Keratinocyte (primary cell): Measurements from ENCODE around the gene SERP2. TPM values are rescaled to one million over a fixed set of nuclear protein-coding genes. Genes with fewer than 3 reads are reported as not detected.

Source experiments
- DNase-seq: peaks from one replicate; pipeline ENCODE4 v3.0.0-alpha.2; 2011; ENCODE audit warnings: low read depth, missing footprints, low spot score
- FAIRE-seq: peaks from 2 replicates; lab custom pipeline; 2011; peaks lifted over from hg19 to GRCh38; lab: Jason Lieb, UNC
- H2AFZ ChIP-seq: 2 replicates; pipeline ENCODE4 v1.6.0; 2012; ENCODE audit warnings: low read length, control low read depth, inconsistent platforms; ENCODE audit not compliant: control insufficient read depth
- H3K27ac ChIP-seq: 2 replicates; pipeline ENCODE4 v1.5.1; 2011; ENCODE audit warnings: low read length; ENCODE audit not compliant: control insufficient read depth, insufficient read depth
- H3K27me3 ChIP-seq: 3 replicates; pipeline ENCODE4 v1.6.0; 2011; ENCODE audit warnings: low read length; ENCODE audit not compliant: control insufficient read depth, insufficient read depth; ENCODE audit errors: extremely low read depth
- H3K36me3 ChIP-seq, 2 experiments: 2 replicates in 1 of 2; 3 replicates in 1 of 2; pipeline ENCODE4 v1.5.1; 2011; ENCODE audit warnings: low read length in 2 of 2, mild to moderate bottlenecking in 1 of 2; ENCODE audit not compliant: control insufficient read depth in 2 of 2, insufficient read depth in 2 of 2; ENCODE audit errors: extremely low read depth in 1 of 2
- H3K4me1 ChIP-seq: 3 replicates; pipeline ENCODE4 v1.5.1; 2011; ENCODE audit warnings: low read length; ENCODE audit not compliant: control insufficient read depth, insufficient read depth; ENCODE audit errors: extremely low read depth
- H3K4me2 ChIP-seq: 3 replicates; pipeline ENCODE4 v1.6.0; 2011; ENCODE audit warnings: low read depth, low read length; ENCODE audit not compliant: control insufficient read depth, insufficient read depth; ENCODE audit errors: extremely low read depth
- H3K4me3 ChIP-seq, 3 experiments: fragments of 200-600 bp in 1 of 3; sonication (generic) in 1 of 3; 2 replicates in 2 of 3; 3 replicates in 1 of 3; pipeline ENCODE4 v1.5.1; 2011 to 2016; ENCODE audit warnings: low read length in 3 of 3, mild to moderate bottlenecking in 3 of 3, control low read depth in 2 of 3, inconsistent platforms in 1 of 3, low read depth in 1 of 3, mixed read lengths in 1 of 3, mixed run types in 1 of 3, moderate library complexity in 1 of 3; ENCODE audit not compliant: control insufficient read depth in 2 of 3, insufficient read depth in 2 of 3; ENCODE audit errors: extremely low read depth in 1 of 3
- H3K79me2 ChIP-seq: 2 replicates; pipeline ENCODE4 v1.6.0; 2012; ENCODE audit warnings: low read length; ENCODE audit not compliant: control insufficient read depth, insufficient read depth
- H3K9ac ChIP-seq: 3 replicates; pipeline ENCODE4 v1.6.0; 2011; ENCODE audit warnings: low read length; ENCODE audit not compliant: control insufficient read depth, insufficient read depth; ENCODE audit errors: extremely low read depth
- H3K9me1 ChIP-seq: 3 replicates; pipeline ENCODE4 v1.6.0; 2011; ENCODE audit warnings: low read length; ENCODE audit not compliant: control insufficient read depth, insufficient read depth; ENCODE audit errors: extremely low read depth
- H3K9me3 ChIP-seq: 2 replicates; pipeline ENCODE4 v1.5.1; 2012; ENCODE audit warnings: low read depth, low read length; ENCODE audit not compliant: control insufficient read depth
- H4K20me1 ChIP-seq: 3 replicates; pipeline ENCODE4 v1.6.0; 2011; ENCODE audit warnings: low read length; ENCODE audit not compliant: control insufficient read depth, insufficient read depth; ENCODE audit errors: extremely low read depth
- CTCF ChIP-seq, 3 experiments: IDR thresholded peaks in 1 of 3; conservative IDR thresholded peaks in 1 of 3; optimal IDR thresholded peaks in 1 of 3; 2 replicates in 2 of 3; 3 replicates in 1 of 3; pipeline versions ENCODE3 to v1.5.1; 2011; ENCODE audit warnings: low read length in 3 of 3, mild to moderate bottlenecking in 3 of 3, moderate library complexity in 2 of 3, control low read depth in 1 of 3, inconsistent platforms in 1 of 3; ENCODE audit not compliant: insufficient read depth in 2 of 3; ENCODE audit errors: extremely low read depth in 1 of 3
- EZH2 ChIP-seq: IDR thresholded peaks from one replicate; pipeline ENCODE4 v1.6.1; 2012; ENCODE audit warnings: inconsistent platforms, mild to moderate bottlenecking, low read length, moderate library complexity
- dilution Hi-C: fragments of 300-500 bp; cut with MboI; formaldehyde crosslinking; loops from one replicate; pipeline ENCODE4 v1.7.0; 2020; ENCODE audit warnings: low sequenced_read_pairs; ENCODE audit not compliant: extremely low pct_ligation_motif_present
- polyA plus RNA-seq, 5 experiments: library from polyadenylated mRNA; depleted of rRNA in 3 of 5; stranded (reverse) in 3 of 5; stranded (forward) in 1 of 5; unstranded in 1 of 5; fragments of >200 nt; gene quantifications; 1 replicate in 1 of 5; 2 replicates in 3 of 5; 3 replicates in 1 of 5; pipeline versions ENCODE4 v1.2.1 to v1.2.3, GENCODE V29; 2011 to 2012; ENCODE audit warnings: missing spikeins in 2 of 5, low read depth in 1 of 5, low replicate concordance in 1 of 5

Gene SERP2
- polyA plus RNA-seq, 1 donor (not counting 4 experiments of a cell fraction or from before 2014, with no cell fraction given), result 0.45 TPM

GRCh38 chr13:44417876-44418275 is 44.3 kb downstream of the SERP2 start:
- Histone ChIP-seq H3K9me3 (no peaks in the 10 kb centered on the region), H3K27ac (no peak overlapping the region), H2AFZ (no peak overlapping the region), H3K27me3 (no peaks in the 10 kb centered on the region), H3K9me1 (no peaks in the 10 kb centered on the region), H3K36me3 (no peaks in the 10 kb centered on the region), H3K9ac (no peak overlapping the region), H3K4me1 (no peaks in the 10 kb centered on the region), H4K20me1 (no peaks in the 10 kb centered on the region), H3K4me3 (no peak overlapping the region), H3K79me2 (no peaks in the 10 kb centered on the region), H3K4me2 (no peak overlapping the region)
- TF ChIP-seq EZH2 (no peak), CTCF (optimal IDR thresholded peaks at IDR 0.05 in 1 of 3, IDR thresholded peaks at IDR 0.05 in 1 of 3, conservative IDR thresholded peaks at IDR 0.05 in 1 of 3; ENCODE audit: extremely low read depth in 1 of 3, insufficient read depth in 2 of 3, low read length in 3 of 3) (no peak)
- dilution Hi-C loops, result no loop called here
- DNase-seq (no peak), FAIRE-seq (no peak)

- H3K79me2 ChIP-seq, result no peaks in the 10 kb centered on the region
- TF ChIP-seq EZH2 (no peak), CTCF (optimal IDR thresholded peaks at IDR 0.05 in 1 of 3, IDR thresholded peaks at IDR 0.05 in 1 of 3, conservative IDR thresholded peaks at IDR 0.05 in 1 of 3; ENCODE audit: extremely low read depth in 1 of 3, insufficient read depth in 2 of 3, low read length in 3 of 3) (no peak)
- dilution Hi-C loops, result no loop called here
- H3K9ac ChIP-seq, result no peak overlapping the region
- H3K36me3 ChIP-seq, result no peaks in the 10 kb centered on the region
- no peak overlapping the region for H3K4me3 ChIP-seq
- H2AFZ ChIP-seq, result no peak overlapping the region
- H3K4me1 ChIP-seq, result no peaks in the 10 kb centered on the region
- H3K4me2 ChIP-seq, result no peak overlapping the region
- H3K27me3 ChIP-seq, result no peaks in the 10 kb centered on the region
- H3K27ac ChIP-seq, result no peak overlapping the region
- no peaks in the 10 kb centered on the region for H3K9me1 ChIP-seq
- FAIRE-seq (no peak), DNase-seq (no peak)
- no peaks in the 10 kb centered on the region for H3K9me3 ChIP-seq
- no peaks in the 10 kb centered on the region for H4K20me1 ChIP-seq
Observed at GRCh38 chr13:44420376-44421220, 47.0 kb downstream of the SERP2 start.
